Keratinocyte (primary cell): ENCODE data around the gene CYP4F11. TPM values are rescaled to one million over a fixed set of nuclear protein-coding genes. Genes with fewer than 3 reads are reported as not detected.
"Not testable (repeated sequence)": the region's sequence is repeated elsewhere in the genome, so short reads cannot be mapped to it uniquely, and the experiment has no call there.

Experiments
- DNase-seq: peaks from one replicate; pipeline ENCODE4 v3.0.0-alpha.2; 2011; ENCODE audit warnings: low read depth, missing footprints, low spot score
- FAIRE-seq: peaks from 2 replicates; lab custom pipeline; 2011; peaks lifted over from hg19 to GRCh38; lab: Jason Lieb, UNC
- H2AFZ ChIP-seq: 2 replicates; pipeline ENCODE4 v1.6.0; 2012; ENCODE audit warnings: low read length, control low read depth, inconsistent platforms; ENCODE audit not compliant: control insufficient read depth
- H3K27ac ChIP-seq: 2 replicates; pipeline ENCODE4 v1.5.1; 2011; ENCODE audit warnings: low read length; ENCODE audit not compliant: control insufficient read depth, insufficient read depth
- H3K27me3 ChIP-seq: 3 replicates; pipeline ENCODE4 v1.6.0; 2011; ENCODE audit warnings: low read length; ENCODE audit not compliant: control insufficient read depth, insufficient read depth; ENCODE audit errors: extremely low read depth
- H3K36me3 ChIP-seq, 2 experiments: 2 replicates in 1 of 2; 3 replicates in 1 of 2; pipeline ENCODE4 v1.5.1; 2011; ENCODE audit warnings: low read length in 2 of 2, mild to moderate bottlenecking in 1 of 2; ENCODE audit not compliant: control insufficient read depth in 2 of 2, insufficient read depth in 2 of 2; ENCODE audit errors: extremely low read depth in 1 of 2
- H3K4me1 ChIP-seq: 3 replicates; pipeline ENCODE4 v1.5.1; 2011; ENCODE audit warnings: low read length; ENCODE audit not compliant: control insufficient read depth, insufficient read depth; ENCODE audit errors: extremely low read depth
- H3K4me2 ChIP-seq: 3 replicates; pipeline ENCODE4 v1.6.0; 2011; ENCODE audit warnings: low read depth, low read length; ENCODE audit not compliant: control insufficient read depth, insufficient read depth; ENCODE audit errors: extremely low read depth
- H3K4me3 ChIP-seq, 3 experiments: fragments of 200-600 bp in 1 of 3; sonication (generic) in 1 of 3; 2 replicates in 2 of 3; 3 replicates in 1 of 3; pipeline ENCODE4 v1.5.1; 2011 to 2016; ENCODE audit warnings: low read length in 3 of 3, mild to moderate bottlenecking in 3 of 3, control low read depth in 2 of 3, inconsistent platforms in 1 of 3, low read depth in 1 of 3, mixed read lengths in 1 of 3, mixed run types in 1 of 3, moderate library complexity in 1 of 3; ENCODE audit not compliant: control insufficient read depth in 2 of 3, insufficient read depth in 2 of 3; ENCODE audit errors: extremely low read depth in 1 of 3
- H3K79me2 ChIP-seq: 2 replicates; pipeline ENCODE4 v1.6.0; 2012; ENCODE audit warnings: low read length; ENCODE audit not compliant: control insufficient read depth, insufficient read depth
- H3K9ac ChIP-seq: 3 replicates; pipeline ENCODE4 v1.6.0; 2011; ENCODE audit warnings: low read length; ENCODE audit not compliant: control insufficient read depth, insufficient read depth; ENCODE audit errors: extremely low read depth
- H3K9me1 ChIP-seq: 3 replicates; pipeline ENCODE4 v1.6.0; 2011; ENCODE audit warnings: low read length; ENCODE audit not compliant: control insufficient read depth, insufficient read depth; ENCODE audit errors: extremely low read depth
- H3K9me3 ChIP-seq: 2 replicates; pipeline ENCODE4 v1.5.1; 2012; ENCODE audit warnings: low read depth, low read length; ENCODE audit not compliant: control insufficient read depth
- H4K20me1 ChIP-seq: 3 replicates; pipeline ENCODE4 v1.6.0; 2011; ENCODE audit warnings: low read length; ENCODE audit not compliant: control insufficient read depth, insufficient read depth; ENCODE audit errors: extremely low read depth
- EZH2 ChIP-seq: IDR thresholded peaks from one replicate; pipeline ENCODE4 v1.6.1; 2012; ENCODE audit warnings: inconsistent platforms, mild to moderate bottlenecking, low read length, moderate library complexity
- dilution Hi-C: fragments of 300-500 bp; cut with MboI; formaldehyde crosslinking; loops from one replicate; pipeline ENCODE4 v1.7.0; 2020; ENCODE audit warnings: low sequenced_read_pairs; ENCODE audit not compliant: extremely low pct_ligation_motif_present
- polyA plus RNA-seq, 5 experiments: library from polyadenylated mRNA; depleted of rRNA in 3 of 5; stranded (reverse) in 3 of 5; stranded (forward) in 1 of 5; unstranded in 1 of 5; fragments of >200 nt; gene quantifications; 1 replicate in 1 of 5; 2 replicates in 3 of 5; 3 replicates in 1 of 5; pipeline versions ENCODE4 v1.2.1 to v1.2.3, GENCODE V29; 2011 to 2012; ENCODE audit warnings: missing spikeins in 2 of 5, low read depth in 1 of 5, low replicate concordance in 1 of 5
- TF ChIP-seq, protein P1 (sequence below), 3 experiments: IDR thresholded peaks in 1 of 3; conservative IDR thresholded peaks in 1 of 3; optimal IDR thresholded peaks in 1 of 3; 2 replicates in 2 of 3; 3 replicates in 1 of 3; pipeline versions ENCODE3 to v1.5.1; 2011; ENCODE audit warnings: low read length in 3 of 3, mild to moderate bottlenecking in 3 of 3, moderate library complexity in 2 of 3, control low read depth in 1 of 3, inconsistent platforms in 1 of 3; ENCODE audit not compliant: insufficient read depth in 2 of 3; ENCODE audit errors: extremely low read depth in 1 of 3

CYP4F11 gene
- polyA plus RNA-seq, 1 donor (not counting 4 experiments of a cell fraction or from before 2014, with no cell fraction given), result 3.6 TPM

DNA sequence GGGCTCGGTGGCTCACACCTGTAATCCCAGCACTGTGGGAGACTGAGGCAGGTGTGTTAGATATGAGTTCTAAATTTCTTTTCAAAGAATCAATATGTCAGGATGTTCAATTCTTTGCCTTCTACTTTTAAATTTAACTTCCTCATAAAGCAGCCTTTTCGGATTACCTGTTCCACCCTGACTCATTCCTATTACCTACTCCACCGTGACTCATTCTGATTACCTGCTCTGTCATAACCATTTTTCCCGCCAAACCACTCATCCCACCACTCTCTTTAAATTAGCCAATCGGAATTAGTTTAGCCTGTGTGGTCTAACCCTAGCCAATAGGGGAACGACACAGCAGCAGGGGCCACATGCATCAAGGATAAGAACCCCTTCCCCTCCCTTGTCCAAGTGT lies 60.6 kb downstream of the CYP4F11 start:
- H2AFZ ChIP-seq, H3K4me3 ChIP-seq, H3K27me3 ChIP-seq, H4K20me1 ChIP-seq, H3K9me1 ChIP-seq, dilution Hi-C loops, H3K9me3 ChIP-seq, H3K36me3 ChIP-seq, H3K79me2 ChIP-seq, H3K9ac ChIP-seq, DNase-seq: not testable (repeated sequence)
- peak; percentile 44 for FAIRE-seq
- H3K27ac ChIP-seq, result peak overlapping the region; percentile 26
- H3K4me2 ChIP-seq, result peak overlapping the region; percentile 10
- peaks cover 11% of the 10 kb centered on the region for H3K4me1 ChIP-seq

DNA sequence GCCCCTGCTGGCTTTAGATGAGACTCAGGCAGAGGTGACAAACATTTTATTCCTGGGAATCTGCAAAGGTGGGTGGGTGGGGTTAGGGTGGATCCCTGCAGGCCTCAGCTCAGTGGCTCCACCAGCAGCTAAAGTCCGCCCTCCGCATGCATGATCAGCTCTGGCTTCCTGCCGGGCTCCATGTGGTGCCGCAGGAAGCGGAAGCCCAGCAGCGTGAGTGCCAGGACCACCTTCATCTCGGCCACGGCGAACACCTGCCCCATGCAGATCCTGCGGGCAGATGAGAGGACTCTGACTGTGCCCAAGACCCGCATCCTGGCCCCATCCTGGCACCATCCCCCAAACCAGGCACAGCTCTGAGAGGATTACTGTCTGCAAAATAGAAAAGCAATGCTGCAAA lies 62.8 kb downstream of the CYP4F11 start:
- H4K20me1 ChIP-seq, result no peaks in the 10 kb centered on the region
- no peaks in the 10 kb centered on the region for H3K27me3 ChIP-seq
- H3K79me2 ChIP-seq, result no peaks in the 10 kb centered on the region
- H3K4me3 ChIP-seq, result no peak overlapping the region
- no peaks in the 10 kb centered on the region for H3K36me3 ChIP-seq
- TF ChIP-seq EZH2, result no peak
- TF ChIP-seq, protein P1, sequence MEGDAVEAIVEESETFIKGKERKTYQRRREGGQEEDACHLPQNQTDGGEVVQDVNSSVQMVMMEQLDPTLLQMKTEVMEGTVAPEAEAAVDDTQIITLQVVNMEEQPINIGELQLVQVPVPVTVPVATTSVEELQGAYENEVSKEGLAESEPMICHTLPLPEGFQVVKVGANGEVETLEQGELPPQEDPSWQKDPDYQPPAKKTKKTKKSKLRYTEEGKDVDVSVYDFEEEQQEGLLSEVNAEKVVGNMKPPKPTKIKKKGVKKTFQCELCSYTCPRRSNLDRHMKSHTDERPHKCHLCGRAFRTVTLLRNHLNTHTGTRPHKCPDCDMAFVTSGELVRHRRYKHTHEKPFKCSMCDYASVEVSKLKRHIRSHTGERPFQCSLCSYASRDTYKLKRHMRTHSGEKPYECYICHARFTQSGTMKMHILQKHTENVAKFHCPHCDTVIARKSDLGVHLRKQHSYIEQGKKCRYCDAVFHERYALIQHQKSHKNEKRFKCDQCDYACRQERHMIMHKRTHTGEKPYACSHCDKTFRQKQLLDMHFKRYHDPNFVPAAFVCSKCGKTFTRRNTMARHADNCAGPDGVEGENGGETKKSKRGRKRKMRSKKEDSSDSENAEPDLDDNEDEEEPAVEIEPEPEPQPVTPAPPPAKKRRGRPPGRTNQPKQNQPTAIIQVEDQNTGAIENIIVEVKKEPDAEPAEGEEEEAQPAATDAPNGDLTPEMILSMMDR (optimal IDR thresholded peaks at IDR 0.05 in 1 of 3, IDR thresholded peaks at IDR 0.05 in 1 of 3, conservative IDR thresholded peaks at IDR 0.05 in 1 of 3; ENCODE audit: extremely low read depth in 1 of 3, insufficient read depth in 2 of 3, low read length in 3 of 3), result no peak
- no peaks in the 10 kb centered on the region for H3K9me3 ChIP-seq
- dilution Hi-C loops, result no loop called here
- FAIRE-seq (no peak), DNase-seq (no peak)
- H3K9ac ChIP-seq, result no peak overlapping the region
- H2AFZ ChIP-seq, result peak overlapping the region; percentile 74
- peak overlapping the region; percentile 41 for H3K4me2 ChIP-seq
- peaks cover 11% of the 10 kb centered on the region for H3K4me1 ChIP-seq
- no peaks in the 10 kb centered on the region for H3K9me1 ChIP-seq
- no peak overlapping the region for H3K27ac ChIP-seq

DNA sequence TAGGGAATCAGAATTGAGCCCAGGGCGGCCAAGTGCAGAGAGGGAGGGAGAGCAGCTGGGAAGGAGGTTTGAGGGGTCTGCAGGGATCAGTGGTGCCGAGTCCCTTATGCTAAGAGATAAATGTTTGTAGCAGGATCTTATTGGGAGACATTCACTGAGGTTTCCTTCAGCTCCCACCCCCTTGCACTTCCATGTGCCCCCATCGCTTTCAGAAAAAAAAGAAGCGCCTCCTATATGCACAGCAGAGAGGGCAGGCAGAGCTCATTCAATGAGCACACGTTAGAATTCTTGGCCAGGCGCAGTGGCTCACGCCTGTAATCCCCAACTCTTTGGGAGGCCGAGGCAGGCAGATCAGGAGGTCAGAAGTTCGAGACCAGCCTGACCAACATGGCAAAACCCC lies 64.5 kb downstream of the CYP4F11 start:
- Histone ChIP-seq H3K9me1 (no peaks in the 10 kb centered on the region), H2AFZ (no peak overlapping the region), H3K9me3 (no peaks in the 10 kb centered on the region), H3K4me2 (peak overlapping the region; percentile 41), H3K27ac (no peak overlapping the region), H4K20me1 (no peaks in the 10 kb centered on the region), H3K4me3 (no peak overlapping the region), H3K4me1 (peaks cover 11% of the 10 kb centered on the region), H3K36me3 (no peaks in the 10 kb centered on the region), H3K9ac (no peak overlapping the region), H3K79me2 (no peaks in the 10 kb centered on the region), H3K27me3 (no peaks in the 10 kb centered on the region)
- FAIRE-seq, result no peak
- dilution Hi-C loops, result no loop called here
- no peak for DNase-seq
- TF ChIP-seq, protein P1 (optimal IDR thresholded peaks at IDR 0.05 in 1 of 3, IDR thresholded peaks at IDR 0.05 in 1 of 3, conservative IDR thresholded peaks at IDR 0.05 in 1 of 3; ENCODE audit: extremely low read depth in 1 of 3, insufficient read depth in 2 of 3, low read length in 3 of 3), result no peak
- TF ChIP-seq EZH2, result no peak
